RWPE2 (cell line): ENCODE data around the gene ACTL10.

Experiments used
- ATAC-seq: fragments of 200-7000 bp; cut with Tn5 transposase; 3 replicates; pipeline ENCODE4 v1.9.1; 2021; ENCODE audit warnings: low read depth
- DNase-seq: peaks from one replicate; pipeline ENCODE4 v3.0.0-alpha.2; 2020; ENCODE audit warnings: low spot score
- H3K27ac ChIP-seq: fragments of 450-650 bp; 2 replicates; pipeline ENCODE4 v1.5.1; 2017; ENCODE audit warnings: mild to moderate bottlenecking; ENCODE audit not compliant: poor library complexity, severe bottlenecking
- H3K27me3 ChIP-seq: fragments of 250-450 bp; sonication (Bioruptor Pico); 2 replicates; pipeline ENCODE4 v1.5.1; 2021; ENCODE audit warnings: mild to moderate bottlenecking, moderate library complexity; ENCODE audit not compliant: insufficient read depth, poor library complexity, severe bottlenecking
- H3K36me3 ChIP-seq: fragments of 250-450 bp; sonication (Bioruptor Pico); 2 replicates; pipeline ENCODE4 v1.5.1; 2020; ENCODE audit warnings: low read depth, mild to moderate bottlenecking, moderate library complexity
- H3K4me1 ChIP-seq: fragments of 250-450 bp; sonication (Bioruptor Pico); 2 replicates; pipeline ENCODE4 v1.5.1; 2021; ENCODE audit warnings: mild to moderate bottlenecking, moderate library complexity; ENCODE audit not compliant: insufficient read depth, poor library complexity, severe bottlenecking
- H3K4me3 ChIP-seq: fragments of 250-450 bp; sonication (Bioruptor Pico); 2 replicates; pipeline ENCODE4 v1.5.1; 2021; ENCODE audit warnings: mild to moderate bottlenecking, moderate library complexity; ENCODE audit not compliant: severe bottlenecking
- H3K9me3 ChIP-seq: fragments of 250-450 bp; sonication (Bioruptor Pico); 2 replicates; pipeline ENCODE4 v1.5.1; 2021; ENCODE audit warnings: mild to moderate bottlenecking, moderate library complexity; ENCODE audit not compliant: severe bottlenecking
- CTCF ChIP-seq: fragments of 450-650 bp; IDR thresholded peaks from one replicate; pipeline ENCODE4 v1.5.1; 2017; ENCODE audit warnings: mild to moderate bottlenecking, moderate library complexity; ENCODE audit not compliant: poor library complexity, severe bottlenecking

ACTL10 gene

DNA sequence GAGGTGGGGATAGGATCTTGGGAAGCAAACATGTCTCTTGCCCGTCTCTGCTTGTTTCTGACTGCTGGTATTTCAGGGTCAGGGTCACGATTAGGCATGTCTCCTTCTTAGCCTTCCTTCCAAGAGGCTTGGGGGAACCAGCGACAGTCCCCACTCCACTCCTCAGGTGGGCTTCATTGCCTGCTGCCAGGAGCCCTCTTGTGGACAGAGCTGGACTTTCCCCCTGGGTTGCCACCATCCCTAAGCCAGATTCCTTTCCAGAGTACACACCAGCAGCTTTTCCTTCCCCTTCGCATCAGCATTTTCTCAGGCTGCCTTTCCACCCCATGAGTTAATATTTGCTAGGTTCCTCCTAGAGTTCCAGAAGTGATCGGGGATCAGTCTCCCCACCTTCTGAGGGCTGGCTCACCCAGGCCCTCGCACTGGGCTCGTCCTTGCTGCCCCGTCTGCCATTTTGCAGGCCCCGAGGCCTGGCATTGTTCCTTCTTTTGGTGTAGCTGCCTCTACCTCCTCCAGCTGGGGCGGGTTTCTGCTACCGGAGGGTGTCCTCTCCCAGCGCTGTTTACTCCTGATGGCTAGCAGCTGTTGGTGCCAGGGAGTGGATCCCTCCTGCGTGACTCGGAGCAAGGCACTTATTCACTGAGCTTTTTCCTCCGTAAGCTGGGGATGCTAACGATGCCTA, 13.4 kb upstream of the ACTL10 start:
- Histone ChIP-seq H3K36me3 (no peaks in the 10 kb centered on the region), H3K9me3 (no peaks in the 10 kb centered on the region), H3K4me3 (no peak overlapping the region), H3K4me1 (no peaks in the 10 kb centered on the region), H3K27me3 (no peaks in the 10 kb centered on the region), H3K27ac (no peak overlapping the region)
- peak; percentile 66 for ATAC-seq
- peak; percentile 84 for DNase-seq
- TF ChIP-seq CTCF: peak; percentile 98

GRCh38 chr20:33653900-33654596, 12.7 kb upstream of the ACTL10 start:
- Histone ChIP-seq H3K4me1 (no peaks in the 10 kb centered on the region), H3K27me3 (no peaks in the 10 kb centered on the region), H3K9me3 (no peaks in the 10 kb centered on the region), H3K27ac (no peak overlapping the region), H3K36me3 (no peaks in the 10 kb centered on the region), H3K4me3 (no peak overlapping the region)
- ATAC-seq: peak; percentile 33
- DNase-seq: peak; percentile 92
- TF ChIP-seq CTCF: no peak

GRCh38 chr20:33654680-33655161, 12.0 kb upstream of the ACTL10 start:
- Histone ChIP-seq H3K4me3 (no peak overlapping the region), H3K27me3 (no peaks in the 10 kb centered on the region), H3K27ac (no peak overlapping the region), H3K36me3 (no peaks in the 10 kb centered on the region), H3K4me1 (no peaks in the 10 kb centered on the region), H3K9me3 (no peaks in the 10 kb centered on the region)
- ATAC-seq (no peak), DNase-seq (no peak)
- TF ChIP-seq CTCF: no peak

GRCh38 chr20:33655164-33655563, 11.6 kb upstream of the ACTL10 start:
- no peaks in the 10 kb centered on the region for H3K9me3 ChIP-seq
- ATAC-seq (no peak), DNase-seq (no peak)
- no peaks in the 10 kb centered on the region for H3K4me1 ChIP-seq
- H3K4me3 ChIP-seq: no peak overlapping the region
- TF ChIP-seq CTCF: no peak
- no peaks in the 10 kb centered on the region for H3K36me3 ChIP-seq
- H3K27me3 ChIP-seq: no peaks in the 10 kb centered on the region
- no peak overlapping the region for H3K27ac ChIP-seq
